Fibroblast of mammary gland (primary cell): Measurements from ENCODE around the gene FLT3LG.

Source experiments
- DNase-seq: peaks from one replicate; pipeline ENCODE4 v3.0.0-alpha.2; 2010; ENCODE audit warnings: low read depth
- H3K4me3 ChIP-seq: 2 replicates; pipeline ENCODE4 v1.5.1; 2011; ENCODE audit warnings: low read depth, mild to moderate bottlenecking, low read length, moderate library complexity; ENCODE audit not compliant: control insufficient read depth
- CTCF ChIP-seq: conservative IDR thresholded peaks from 2 replicates; pipeline ENCODE4 v1.5.1; 2011; ENCODE audit warnings: low read depth, low read length, inconsistent platforms; ENCODE audit not compliant: control insufficient read depth, insufficient read depth

FLT3LG gene

GRCh38 chr19:49462492-49462891 is 11.5 kb upstream of the FLT3LG start:
- DNase-seq, result no peak
- no peak for TF ChIP-seq CTCF
- H3K4me3 ChIP-seq, result no peak overlapping the region

- H3K4me3 ChIP-seq, result no peak overlapping the region
- no peak for DNase-seq
- TF ChIP-seq CTCF, result no peak
Observed at GRCh38 chr19:49463960-49464740, 9.9 kb upstream of the FLT3LG start.

GRCh38 chr19:49465371-49465770 is 8.6 kb upstream of the FLT3LG start:
- TF ChIP-seq CTCF, result no peak
- H3K4me3 ChIP-seq, result no peak overlapping the region
- DNase-seq, result no peak

- TF ChIP-seq CTCF, result no peak
- no peak for DNase-seq
- H3K4me3 ChIP-seq, result no peak overlapping the region
Observed at GRCh38 chr19:49468199-49468598, 5.8 kb upstream of the FLT3LG start.

GRCh38 chr19:49468746-49469447 is 5.1 kb upstream of the FLT3LG start:
- H3K4me3 ChIP-seq, result no peak overlapping the region
- DNase-seq, result peak; percentile 72
- no peak for TF ChIP-seq CTCF

- H3K4me3 ChIP-seq, result no peak overlapping the region
- no peak for DNase-seq
- no peak for TF ChIP-seq CTCF
Observed at GRCh38 chr19:49469828-49470614, 4.0 kb upstream of the FLT3LG start.
